Raji (cell line): ENCODE data around the gene ANKRD20A1.
"Not testable (repeated sequence)": the region's sequence is repeated elsewhere in the genome, so short reads cannot be mapped to it uniquely, and the experiment has no call there.

ENCODE experiments used
- POLR2A ChIP-seq: IDR thresholded peaks from 2 replicates; pipeline ENCODE4 v1.6.1; 2011; ENCODE audit warnings: low read depth, low read length, control low read depth; ENCODE audit not compliant: insufficient read depth

ANKRD20A1 gene

GRCh38 chr9:67858871-67859270 lies at the start of gene ANKRD20A1:
ANKRD20A1 (plus strand) TSS chr9:67858931; CDS start chr9:67859427, 496 bp downstream.
- TF ChIP-seq POLR2A: not testable (repeated sequence)
